HG02852 (cell line): ENCODE results near the gene CLEC2B.
A peak's percentile ranks its signal among the peaks of the same experiment; 100 is the strongest.

Experiments
- ATAC-seq: cut with Tn5 transposase; IDR thresholded peaks from one replicate; pipeline ENCODE4 v1.9.1; 2021; ENCODE audit warnings: mild to moderate bottlenecking, moderate library complexity; ENCODE audit not compliant: unreplicated experiment

The CLEC2B gene

GRCh38 chr12:9870286-9870866 lies 1.2 kb upstream of the CLEC2B start:
- no peak for ATAC-seq

GRCh38 chr12:9868951-9869306 lies 225 bp downstream of the CLEC2B start:
- no peak for ATAC-seq

DNA sequence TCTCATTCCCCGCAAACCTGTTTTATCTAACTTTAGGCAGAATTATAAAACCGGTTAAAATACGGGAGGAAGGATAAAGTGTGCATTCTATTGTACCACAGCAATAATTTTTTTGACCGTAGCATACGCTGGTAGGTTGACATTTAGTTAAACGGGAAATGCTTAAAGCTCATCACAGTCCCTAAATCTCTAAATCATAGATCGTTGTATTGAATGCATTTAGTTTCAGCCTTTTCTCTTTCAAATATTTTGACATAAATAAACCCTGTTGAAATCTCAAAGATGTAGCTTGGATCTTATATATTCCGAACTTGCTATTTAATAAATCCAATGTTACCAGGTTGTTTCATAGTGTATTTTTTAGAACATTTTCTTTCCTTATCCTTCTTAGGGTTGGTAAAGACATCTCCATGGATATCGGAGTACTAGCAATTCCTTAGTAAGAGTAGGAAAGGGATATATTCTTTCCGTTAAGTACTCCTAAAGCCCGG lies 798 bp downstream of the CLEC2B start:
- ATAC-seq: no peak

DNA sequence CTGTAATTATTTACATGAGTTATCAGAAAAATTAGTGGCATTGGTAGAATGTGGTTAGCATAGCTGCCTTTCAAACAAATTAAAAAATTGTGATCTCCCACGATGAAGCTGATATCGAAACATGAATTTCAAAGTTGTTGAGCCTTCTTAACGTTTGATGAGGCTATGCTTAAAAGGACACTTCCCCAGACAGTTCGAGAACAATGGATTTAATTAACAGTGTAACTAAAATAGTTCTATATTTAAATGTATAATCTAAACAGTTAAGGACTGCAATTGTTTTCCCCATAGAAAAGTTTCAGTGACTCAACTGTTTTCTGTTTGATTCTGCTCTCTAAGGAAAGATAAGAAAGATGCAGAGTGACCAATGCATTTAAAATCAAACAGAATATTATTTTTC lies 1.6 kb downstream of the CLEC2B start:
- no peak for ATAC-seq

DNA sequence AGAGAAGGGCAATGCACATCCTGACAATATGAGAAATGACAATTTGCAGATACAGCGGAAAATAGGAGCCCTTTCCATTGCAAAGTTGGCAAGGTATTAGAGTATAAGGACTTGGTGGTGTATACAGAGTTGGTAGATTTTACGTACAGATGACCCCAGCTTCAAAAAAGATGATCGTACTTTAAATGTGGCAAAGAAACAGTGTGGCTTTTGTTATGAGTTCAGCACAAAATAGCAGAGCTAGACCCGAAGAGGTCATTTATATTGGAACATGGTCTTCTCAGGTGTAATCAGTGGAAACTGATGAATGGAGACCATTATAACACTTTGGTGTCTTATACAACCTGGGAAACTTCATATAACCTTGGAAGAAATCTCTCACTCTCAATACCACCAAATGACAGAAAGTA lies 2.3 kb downstream of the CLEC2B start:
- ATAC-seq: no peak

GRCh38 chr12:9864913-9865675 lies 4.1 kb downstream of the CLEC2B start:
- no peak for ATAC-seq

- no peak for ATAC-seq
Measured at GRCh38 chr12:9858135-9858534, 11.0 kb downstream of the CLEC2B start.

GRCh38 chr12:9856894-9857293 lies 12.3 kb downstream of the CLEC2B start:
- no peak for ATAC-seq

GRCh38 chr12:9856151-9856550 lies 13.0 kb downstream of the CLEC2B start:
- no peak for ATAC-seq

- ATAC-seq: no peak
Measured at GRCh38 chr12:9851927-9852326, 17.2 kb downstream of the CLEC2B start.

GRCh38 chr12:9851050-9851449 lies 18.1 kb downstream of the CLEC2B start:
- ATAC-seq: no peak

DNA sequence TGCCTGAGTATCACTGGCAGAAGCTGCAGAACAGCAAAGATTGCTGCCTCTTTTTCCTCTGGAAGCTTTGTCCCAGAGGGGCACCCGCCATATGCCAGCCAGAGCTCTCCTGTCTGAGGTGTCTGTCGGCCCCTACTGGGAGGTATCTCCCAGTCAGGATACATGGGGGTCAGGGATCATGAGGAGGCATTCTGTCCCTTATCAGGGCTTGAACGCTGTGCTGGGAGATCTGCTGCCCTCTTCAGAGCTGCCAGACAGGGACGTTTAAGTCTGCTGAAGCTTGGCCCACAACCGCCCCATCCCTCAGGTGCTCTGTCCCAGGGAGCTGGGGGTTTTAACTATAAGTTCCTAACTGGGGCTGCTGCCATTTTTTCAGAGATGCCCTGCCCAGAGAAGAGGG lies 20.3 kb downstream of the CLEC2B start:
- ATAC-seq: no peak

DNA sequence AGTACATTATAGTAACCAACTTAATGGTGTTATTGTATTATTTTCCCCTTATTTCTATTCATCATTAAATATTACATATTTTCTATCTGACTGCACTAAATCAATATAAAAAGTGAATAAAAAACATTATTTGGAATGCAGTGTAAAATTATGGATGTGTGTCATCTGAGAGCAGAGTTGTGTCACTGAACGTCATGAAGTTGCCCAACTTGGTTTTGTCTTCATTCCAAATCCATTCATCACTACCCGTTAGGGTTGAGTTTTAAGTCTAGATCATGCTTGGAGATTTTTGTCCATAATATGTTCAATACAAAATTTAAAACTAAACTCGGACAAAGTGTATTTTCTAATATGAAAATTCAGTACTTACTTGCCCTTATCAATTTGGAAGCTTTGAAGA lies 25.7 kb downstream of the CLEC2B start:
- ATAC-seq: no peak

DNA sequence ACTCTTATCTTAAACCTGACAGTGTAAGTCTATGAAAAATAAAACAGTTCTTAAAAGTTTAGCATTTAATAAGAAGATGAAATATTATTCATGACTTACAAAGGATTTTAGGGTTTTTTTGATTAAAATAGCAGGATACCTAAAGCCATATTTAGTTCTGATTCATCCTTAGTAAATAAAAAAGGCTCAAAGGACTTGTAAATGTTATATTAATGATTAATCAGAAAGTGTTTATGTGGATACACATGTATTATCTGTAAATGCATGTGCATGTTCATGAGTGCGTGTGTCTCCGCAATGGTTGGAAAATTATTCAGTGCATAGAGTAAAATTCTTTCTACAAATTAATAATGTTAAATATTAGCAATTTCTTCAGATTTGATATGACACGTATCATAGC lies 37.4 kb downstream of the CLEC2B start:
- no peak for ATAC-seq

- no peak for ATAC-seq
Measured at GRCh38 chr12:9829982-9830381, 39.2 kb downstream of the CLEC2B start.

- ATAC-seq: no peak
Measured at GRCh38 chr12:9829483-9829882, 39.7 kb downstream of the CLEC2B start.

- ATAC-seq: no peak
Measured at GRCh38 chr12:9827209-9827888, 41.8 kb downstream of the CLEC2B start, which contains the start of gene KLRF1. Gene KLRF1 (plus strand): TSS chr12:9827481. CDS start chr12:9827545, 64 bp downstream.

GRCh38 chr12:9820281-9820930 lies 48.7 kb downstream of the CLEC2B start:
- ATAC-seq: no peak

DNA sequence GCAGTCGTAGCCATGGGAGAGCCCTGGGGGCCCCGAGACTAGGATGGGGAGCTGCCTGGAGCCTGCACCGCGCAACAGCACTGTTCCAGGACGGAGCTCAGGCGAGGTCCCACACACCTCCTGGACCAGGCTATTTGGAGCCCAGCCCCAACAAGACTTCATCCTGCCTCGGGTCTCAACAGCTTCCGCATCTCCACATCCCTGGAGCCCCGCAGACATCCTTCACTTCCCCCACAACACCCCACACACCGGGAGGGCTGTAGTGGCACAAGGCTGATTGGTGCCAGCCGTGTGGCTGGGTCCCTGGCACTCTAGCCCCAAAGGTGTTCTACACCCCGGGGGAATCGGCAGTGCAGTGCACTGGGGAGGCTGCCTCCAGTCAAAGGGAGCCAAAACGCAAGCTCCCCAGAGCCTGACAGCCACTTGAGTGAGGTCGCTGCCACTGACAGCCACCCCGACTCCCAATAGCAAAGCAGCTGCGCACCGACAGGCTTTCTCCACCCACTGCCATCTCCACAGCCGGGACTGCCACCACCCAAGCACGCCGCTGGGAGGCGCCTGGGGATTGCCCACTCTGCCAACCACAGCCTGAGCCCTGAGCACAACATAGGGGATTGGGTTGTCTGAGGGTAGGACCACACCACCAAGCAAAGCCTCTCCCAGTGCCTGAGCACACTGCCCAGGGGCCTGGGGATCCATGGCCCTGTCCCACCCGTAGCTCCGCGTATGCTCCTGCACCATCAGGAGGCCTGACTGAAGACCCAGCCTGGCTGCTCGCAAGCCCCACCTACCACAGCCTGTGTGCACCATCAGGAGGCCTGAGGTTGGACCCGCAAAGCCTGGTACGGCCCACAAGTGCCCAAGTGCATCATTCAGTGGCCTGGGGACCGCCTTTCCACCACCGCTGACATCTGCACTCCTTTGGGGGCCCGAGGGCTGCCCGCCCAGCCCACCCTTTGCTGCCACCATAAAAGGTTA lies 55.0 kb downstream of the CLEC2B start:
- peak; percentile 95 for ATAC-seq

- ATAC-seq: no peak
Measured at GRCh38 chr12:9811621-9812020, 57.5 kb downstream of the CLEC2B start.
